ENCODE data around the gene KRABD2.
"Not testable (repeated sequence)": the region's sequence is repeated elsewhere in the genome, so short reads cannot be mapped to it uniquely, and the experiment has no call there.

Gene KRABD2

DNA sequence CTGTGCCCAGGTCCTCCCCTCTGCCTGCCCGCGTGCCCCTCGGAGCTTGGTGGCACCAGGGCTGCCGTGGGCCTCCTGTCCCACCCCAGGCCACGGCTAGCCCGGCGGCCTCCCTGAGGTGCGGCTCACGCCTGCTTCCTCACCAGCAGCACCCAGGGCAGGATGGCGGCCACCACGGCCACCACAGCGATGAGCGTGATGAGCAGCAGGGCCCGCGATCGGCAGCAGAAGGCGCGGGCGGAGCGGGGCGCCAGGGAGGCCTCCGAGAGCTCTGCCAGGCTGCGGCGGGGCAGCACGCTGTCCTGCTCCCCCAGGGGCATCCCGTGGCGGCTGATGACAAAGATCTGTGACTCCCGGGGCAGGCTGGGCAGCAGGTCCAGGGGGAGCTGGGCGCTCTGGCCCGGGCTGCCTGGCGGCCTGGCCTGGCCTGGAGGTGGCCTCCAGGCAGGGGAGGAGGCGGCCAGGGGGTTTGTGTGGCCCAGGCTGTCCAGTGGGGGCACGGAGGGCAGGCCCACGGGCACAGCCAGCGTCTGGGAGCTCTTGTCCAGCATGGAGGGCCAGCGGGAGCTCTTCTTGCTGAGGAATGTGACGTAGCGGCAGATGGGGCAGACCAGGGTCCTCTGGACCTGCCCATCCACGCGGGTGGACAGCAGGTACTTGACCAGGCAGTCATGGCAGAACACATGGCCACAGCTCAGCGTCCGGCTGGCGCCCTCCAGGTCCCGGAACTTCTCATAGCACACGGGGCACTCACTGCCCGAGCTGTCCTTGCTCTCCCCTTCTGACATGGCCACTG is 16.4 kb upstream of the KRABD2 start:
- no peak for FAIRE-seq

DNA sequence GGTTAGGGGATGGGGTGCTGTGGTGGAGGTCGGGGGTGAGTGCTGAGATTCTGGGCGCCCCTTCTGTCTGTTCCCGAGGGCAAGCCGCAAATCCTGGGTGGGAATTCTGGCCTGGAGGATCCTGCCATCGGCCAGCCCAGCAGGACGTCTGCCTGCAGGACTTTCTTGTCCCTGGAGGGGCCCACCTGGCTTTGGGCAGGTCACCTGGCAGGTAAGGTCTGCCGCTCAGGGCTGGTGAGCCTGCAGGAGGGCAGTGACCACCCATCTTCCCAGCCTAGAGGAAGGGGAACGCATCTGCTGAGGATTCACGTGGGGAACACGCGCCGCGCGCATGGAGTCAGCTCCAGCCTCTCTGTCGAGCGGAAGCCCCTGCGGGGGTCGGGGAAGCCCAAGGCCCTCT is 15.8 kb upstream of the KRABD2 start:
- no peak for FAIRE-seq

DNA sequence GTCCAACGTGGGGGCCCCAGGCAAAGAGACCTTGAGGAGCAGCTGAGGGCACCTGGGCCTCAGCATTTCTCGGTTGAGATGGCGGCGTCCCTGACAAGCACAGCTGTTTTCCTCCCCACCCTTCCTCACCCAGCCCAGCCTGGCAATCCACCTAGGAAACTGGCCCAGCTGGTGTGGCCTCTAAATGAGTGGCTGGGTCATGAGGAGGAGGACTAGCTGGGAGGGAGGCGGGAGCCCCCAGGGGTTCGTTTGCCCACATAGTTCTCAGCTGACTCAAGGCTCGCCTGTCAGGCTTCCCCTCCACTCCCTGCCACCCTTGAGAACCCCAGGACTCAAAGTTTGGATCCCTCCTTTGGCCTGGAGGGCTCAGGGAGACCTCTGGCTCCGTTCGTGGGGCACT is 15.2 kb upstream of the KRABD2 start:
- no peak for FAIRE-seq

DNA sequence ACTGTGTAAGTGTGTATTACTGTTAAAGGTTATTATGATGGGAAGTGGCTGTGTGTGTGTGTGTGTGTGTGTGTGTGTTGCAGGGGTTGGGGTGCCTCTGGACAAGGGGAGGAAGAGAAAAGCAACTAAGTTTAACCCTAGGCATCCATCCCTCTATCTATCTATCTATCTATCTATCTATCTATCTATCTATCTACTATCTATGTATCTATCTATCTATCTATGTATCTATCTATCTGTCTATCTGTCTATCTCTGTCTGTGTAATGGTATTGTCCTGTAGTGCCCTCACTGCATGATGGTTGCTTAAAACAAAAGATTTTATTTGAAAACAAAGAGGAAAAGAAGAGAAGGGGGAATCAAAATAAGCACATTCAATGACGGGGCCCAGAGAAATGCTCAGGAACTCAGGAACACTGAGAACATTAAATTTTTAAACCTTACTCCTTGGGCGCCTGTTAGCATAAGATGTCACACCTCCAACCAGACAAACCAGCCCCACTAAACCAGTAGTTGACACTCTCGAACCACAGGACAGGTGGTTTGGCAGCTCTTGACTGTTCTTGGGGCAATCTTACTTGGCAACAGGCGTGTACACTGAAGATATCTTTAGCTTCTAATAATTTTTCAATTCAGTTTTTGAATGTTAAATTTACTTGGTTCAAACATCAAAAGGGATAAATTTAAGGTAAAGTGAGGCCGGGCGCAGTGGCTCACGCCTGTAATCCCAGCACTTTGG is 11.6 kb upstream of the KRABD2 start:
- FAIRE-seq = no peak

DNA sequence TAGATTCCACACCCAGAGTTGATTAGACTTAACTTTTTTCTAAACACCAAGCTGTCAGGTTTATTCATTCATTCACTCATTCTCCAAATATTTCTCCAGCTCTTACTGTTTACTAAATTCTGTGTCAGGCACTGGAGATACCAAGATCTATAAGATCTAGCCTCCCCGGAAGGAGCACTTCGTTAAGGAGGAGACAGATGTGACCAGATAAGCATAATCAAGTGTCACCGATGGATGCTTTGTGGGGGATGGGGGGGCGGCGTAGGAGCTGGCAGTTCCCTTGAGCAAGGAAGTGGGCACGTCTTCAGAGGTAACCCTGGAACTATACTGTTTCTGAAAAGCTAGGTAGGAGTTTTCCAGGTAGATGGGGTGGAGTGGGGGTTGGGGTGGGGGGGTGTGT is 10.3 kb upstream of the KRABD2 start:
- FAIRE-seq = no peak

DNA sequence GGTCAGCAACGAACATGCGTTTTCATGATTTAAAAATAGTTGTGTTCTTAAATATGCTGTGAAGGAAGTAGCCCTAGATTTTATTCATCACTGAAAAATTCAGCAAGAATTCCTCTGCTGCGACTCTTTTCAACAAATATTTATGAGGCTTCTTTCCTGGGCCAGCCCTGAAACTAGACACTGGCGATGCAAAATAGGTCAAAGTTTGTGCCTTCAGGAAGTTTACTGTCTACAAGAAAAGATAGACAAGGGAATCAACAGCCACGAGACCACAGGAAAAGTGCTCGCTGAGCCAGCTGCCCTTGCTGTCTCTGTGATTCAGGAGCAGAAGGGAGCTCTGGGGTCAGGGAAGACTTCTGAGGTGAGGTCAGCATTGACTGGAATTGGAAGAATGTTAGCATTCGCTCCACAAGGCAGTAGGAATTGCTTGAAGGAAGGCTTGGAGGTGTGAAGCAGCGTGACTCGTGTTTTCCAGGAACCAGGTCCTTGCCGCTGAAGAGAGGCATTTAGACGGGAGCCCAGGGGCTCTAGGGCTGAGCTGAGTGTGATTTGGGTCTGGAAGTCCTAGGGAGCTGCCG is 8.4 kb upstream of the KRABD2 start:
- FAIRE-seq = no peak

DNA sequence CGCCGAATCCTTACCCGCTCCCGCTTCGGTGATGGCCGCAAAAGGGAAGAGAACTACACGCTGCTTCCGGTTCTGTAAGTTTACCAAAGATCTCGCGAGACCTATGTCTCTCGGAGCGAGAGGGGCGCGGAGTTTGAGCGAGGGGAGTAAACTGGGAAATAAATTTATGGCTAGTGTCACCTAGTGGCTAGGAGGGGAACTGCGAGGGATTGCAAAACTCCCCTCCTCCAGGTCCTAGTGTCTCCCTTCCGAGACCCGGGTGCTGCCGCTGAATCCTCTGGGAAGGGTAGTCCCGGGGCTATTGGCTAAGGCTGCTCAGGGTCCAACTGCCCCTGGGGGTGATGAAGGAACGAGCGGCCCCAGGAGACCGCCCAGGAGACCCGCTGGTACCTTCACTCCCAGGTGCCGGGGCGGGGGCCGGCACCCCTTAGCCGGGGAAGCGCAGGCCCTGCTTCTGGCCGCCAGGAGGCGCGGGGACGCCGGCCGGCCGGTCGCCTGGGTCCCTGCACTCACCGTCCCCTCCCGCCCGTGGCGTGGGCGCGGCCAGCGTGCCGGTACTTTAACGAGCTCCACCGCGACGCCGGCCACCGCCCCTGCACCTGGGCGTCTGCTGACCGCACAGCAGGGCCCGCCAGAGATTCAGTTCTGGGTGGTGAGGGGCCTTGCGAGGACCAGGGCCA is 6.8 kb upstream of the KRABD2 start, which contains the start of gene RPL26:
RPL26 (minus strand) TSS at position 51 of the 680 bp plus-strand sequence. CDS start 883 bp downstream, outside the sequence.
- FAIRE-seq = no peak

DNA sequence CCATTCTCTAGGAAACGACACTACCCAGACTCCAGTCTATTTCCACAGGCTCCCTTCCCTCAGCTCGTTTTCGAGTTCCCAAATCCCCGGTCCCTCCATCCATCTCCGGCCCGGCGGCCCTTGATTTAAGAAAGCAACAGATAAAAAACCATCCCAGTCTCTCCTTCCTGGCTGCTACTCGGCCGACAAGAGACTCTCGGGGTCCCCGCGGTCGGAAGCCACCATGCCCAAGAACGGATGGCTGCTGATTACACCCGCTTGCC is 6.3 kb upstream of the KRABD2 start:
- no peak for FAIRE-seq

DNA sequence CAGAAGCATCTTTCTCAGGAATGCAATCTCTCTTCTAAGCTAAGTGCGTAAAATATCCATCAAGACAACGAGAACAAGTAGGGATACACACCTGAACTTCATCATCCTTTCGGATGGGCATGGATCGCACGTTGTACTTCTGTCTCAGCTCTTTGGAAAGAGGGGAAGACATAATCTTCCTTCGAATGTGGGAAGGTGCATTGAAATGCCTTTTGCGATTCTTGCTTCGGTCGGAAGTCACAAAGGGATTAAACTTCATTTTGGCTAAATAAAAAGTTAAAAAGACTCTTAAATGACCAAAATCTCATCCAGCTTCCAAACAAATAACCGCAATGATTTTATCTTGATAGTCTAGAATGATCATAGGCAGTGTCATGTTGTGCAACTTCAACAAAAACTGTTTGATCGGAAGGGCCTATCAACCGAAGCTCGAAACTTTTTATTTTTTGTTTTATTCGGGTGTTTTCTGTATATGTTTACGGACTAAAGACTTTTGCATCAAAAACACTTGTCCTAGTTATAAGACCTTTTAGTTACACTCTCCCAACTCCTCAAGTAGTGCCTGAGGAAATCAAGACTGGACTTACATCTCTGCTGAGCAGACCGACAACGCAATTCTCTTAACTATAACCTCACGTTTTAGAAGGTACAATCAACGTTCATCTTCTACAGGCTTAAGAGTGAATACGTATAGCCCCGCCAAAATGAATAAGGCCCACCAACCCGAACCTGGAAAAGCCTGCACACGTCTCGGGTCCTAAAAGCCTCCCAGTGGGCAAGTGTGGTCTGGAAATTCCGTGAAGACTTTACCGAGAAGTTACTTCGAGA is 5.8 kb upstream of the KRABD2 start:
- FAIRE-seq = no peak

DNA sequence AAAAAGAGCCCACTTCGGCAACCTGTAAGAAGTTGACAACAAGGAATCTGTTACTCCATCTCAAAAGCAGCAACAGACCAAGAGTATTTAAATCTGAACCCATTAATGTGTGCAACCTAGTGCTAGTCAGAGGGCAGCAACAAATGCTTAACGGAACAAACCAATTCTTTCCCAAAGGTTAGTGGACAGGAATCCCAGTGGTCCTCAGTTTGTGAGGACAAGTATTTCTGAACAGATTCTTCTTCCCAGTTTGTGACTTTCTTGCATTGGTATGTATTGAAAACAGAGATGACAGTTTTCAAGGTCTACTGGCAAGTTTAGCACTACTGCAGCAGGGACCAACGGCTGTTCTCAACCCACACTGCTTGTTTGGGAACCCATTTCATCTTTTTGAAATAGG is 3.5 kb upstream of the KRABD2 start:
- FAIRE-seq = no peak

DNA sequence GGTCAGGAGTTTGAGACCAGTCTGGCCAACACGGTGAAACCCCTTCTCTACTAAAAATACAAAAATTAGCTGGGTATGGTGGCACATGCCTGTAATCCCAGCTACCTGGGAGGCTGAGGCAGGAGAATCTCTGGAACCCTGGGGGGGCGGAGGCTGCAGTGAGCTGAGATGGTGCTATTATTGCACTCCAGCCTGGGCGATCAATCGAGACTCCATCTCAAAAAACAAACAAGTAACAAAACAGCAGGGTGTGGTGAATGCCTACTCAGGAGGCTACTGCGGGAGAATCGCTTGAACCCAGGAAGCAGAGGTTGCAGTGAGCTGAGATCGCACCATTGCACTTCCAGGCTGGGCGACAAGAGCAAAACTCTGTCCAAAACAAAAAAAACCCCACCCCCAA is 1.6 kb upstream of the KRABD2 start:
- not testable (repeated sequence) for FAIRE-seq

DNA sequence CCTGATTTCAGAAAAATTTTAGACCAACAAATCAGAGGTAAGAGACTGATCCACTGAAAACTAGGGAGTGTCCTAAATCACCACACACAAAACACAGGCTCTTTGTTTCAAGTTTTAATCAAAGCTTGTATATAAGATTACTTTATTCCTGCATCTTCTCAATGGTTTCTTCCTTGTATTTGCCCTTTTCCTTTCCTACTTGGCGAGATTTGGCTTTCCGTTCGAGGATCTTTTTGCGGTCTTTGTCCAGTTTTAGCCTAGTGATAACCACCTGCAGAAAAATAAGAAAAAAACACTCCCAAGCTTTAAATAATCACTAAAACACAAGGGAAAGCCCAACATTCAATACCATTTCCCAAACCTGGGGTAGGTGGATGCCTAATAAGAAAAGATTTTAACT is 918 bp upstream of the KRABD2 start:
- FAIRE-seq = no peak

DNA sequence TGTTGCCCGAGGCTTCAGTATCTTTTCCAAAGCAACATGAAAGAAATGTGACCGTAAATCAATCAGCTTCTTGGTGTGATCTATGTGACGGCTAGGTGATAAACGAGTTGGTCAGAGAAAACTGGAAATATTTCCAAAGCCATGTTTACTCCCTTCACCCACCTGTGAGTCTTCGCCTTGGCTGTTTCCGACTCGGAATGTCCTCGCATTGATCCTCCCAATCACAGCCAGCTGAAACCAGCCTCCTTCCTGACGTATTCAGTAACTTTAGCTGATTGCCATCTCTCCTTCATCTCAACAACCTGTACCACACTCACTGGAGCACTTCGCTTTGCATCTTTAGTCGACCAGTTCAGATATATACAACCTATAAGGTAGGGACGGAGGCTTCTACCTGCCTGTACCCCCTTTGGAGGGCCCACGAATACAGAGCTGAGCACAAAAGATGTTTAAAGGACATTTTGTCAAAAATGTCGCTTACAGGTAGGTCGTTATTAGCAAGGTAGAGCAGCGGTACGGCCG is 705 bp downstream of the KRABD2 start:
- no peak for FAIRE-seq

DNA sequence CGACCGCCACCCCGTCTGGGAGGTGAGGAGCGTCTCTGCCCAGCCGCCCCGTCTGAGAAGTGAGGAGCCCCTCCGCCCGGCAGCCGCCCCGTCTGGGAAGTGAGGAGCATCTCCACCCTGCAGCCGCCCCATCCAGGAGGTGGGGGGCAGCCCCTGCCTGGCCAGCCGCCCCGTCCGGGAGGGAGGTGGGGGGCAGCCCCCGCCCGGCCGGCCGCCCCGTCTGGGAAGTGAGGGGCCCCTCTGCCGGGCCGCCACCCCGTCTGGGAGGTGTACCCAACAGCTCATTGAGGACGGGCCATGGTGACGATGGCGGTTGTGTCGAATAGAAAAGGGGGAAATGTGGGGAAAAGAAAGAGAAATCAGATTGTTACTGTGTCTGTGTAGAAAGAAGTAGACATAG is 2.6 kb downstream of the KRABD2 start:
- not testable (repeated sequence) for FAIRE-seq

DNA sequence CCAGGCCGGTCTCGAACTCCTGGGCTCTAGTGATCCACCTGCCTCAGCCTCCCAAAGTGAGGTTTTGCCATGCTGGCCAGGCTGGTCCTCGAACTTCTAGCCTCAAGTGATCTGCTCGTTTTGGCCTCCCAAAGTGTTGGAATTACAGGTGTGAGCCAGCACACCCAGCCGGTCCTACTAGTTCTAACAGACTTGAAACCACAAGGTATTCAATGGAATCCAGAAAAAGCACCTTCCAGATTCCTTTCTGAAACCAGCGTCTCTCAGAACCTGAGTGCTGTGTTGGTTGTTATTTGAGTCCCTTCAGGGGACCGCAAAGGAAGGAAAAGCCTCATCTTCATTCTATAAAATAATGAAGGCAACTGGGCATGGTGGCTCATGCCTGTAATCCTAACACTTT is 4.1 kb downstream of the KRABD2 start:
- no peak for FAIRE-seq

DNA sequence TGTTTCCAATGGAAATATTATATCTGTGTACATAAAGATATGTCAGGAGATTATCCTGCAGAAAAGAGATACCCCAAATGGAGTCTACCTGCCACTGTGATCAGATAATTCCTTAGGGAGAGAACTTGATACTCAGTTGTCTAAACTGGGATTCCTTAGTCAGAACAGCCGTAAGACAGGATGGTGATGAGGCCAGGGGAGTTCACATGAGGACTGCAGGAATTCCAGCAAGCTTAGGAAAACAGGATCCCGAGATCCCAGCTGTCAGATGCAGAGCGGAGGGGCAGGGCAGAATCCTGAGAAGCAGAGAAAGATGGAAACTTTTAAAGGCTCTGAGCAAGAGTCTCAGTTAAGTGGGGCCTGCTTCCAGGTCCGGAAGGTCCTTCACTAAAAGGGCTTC is 4.7 kb downstream of the KRABD2 start:
- no peak for FAIRE-seq

DNA sequence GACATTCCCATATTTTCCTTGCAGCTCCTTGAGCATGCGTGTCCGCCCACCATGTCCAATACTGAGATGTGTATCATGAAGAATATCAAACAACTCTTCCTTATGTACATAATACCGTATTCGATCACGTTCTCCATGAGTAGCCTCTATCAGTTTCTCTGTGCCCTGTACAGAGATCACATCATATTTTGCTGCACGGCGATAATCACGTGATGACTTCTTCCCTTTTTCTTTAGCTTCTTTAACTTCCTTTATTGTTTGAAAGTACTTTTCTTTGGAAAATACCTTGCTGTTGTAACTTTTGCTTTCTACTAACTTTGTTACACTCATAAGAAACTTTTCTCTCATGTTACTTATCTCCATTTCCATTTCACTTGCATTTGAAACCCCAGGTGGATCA is 6.6 kb downstream of the KRABD2 start:
- no peak for FAIRE-seq

DNA sequence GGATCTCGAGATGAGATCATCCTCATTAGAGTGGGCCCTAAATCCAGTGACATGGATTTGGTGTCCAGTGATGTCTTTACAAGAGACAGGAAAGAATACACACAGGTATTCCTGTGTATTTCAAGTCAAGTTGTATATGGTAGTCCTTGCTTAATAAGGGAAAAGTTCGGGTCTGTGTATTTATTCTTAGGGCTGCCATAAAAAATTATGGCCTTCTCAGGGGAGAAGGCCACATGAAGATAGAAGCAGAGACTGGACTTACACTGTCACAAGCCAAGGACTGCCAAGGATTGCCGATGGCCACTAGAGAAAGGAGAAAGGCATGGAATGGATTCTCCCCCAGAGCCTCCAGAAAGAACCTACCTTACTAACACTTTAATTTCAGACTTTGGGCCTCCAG is 8.3 kb downstream of the KRABD2 start:
- no peak for FAIRE-seq

DNA sequence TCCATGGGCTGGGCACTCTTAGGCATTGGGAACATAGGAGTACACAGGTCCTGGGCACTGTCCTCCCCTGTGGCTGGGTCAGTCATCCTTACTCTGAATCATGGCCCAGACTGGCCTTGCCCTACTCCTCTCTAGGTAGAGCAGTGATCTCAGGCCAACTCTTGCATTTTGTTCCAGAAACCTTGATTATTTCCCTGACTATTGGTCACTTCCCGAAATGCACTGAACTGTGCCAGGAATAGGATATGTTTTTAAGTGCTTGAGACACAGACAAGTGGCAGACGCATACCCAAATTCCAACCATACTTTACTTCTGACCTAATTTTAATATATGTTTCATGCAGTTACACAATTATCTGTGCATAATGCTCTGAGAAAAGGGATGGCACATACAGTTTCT is 10.3 kb downstream of the KRABD2 start:
- FAIRE-seq = no peak

DNA sequence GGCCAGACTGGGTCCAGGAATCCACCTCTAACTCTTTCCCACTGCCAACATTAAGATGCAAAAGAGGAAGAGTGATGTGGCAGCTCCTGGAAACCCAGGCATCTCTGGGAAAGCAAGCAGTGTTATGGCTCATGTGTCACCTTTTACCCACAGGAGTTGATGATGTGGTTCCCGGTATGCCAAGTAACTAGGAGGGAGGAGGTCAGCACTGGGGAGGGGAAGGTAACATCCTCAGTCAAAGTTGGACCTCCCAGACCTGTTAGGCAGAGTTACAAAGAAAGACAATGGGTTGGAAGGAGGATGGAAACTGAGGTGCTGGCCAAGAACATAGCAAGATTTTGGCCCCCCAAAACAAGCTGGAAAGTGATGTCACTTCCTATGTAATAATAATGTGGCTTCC is 11.4 kb downstream of the KRABD2 start:
- no peak for FAIRE-seq

DNA sequence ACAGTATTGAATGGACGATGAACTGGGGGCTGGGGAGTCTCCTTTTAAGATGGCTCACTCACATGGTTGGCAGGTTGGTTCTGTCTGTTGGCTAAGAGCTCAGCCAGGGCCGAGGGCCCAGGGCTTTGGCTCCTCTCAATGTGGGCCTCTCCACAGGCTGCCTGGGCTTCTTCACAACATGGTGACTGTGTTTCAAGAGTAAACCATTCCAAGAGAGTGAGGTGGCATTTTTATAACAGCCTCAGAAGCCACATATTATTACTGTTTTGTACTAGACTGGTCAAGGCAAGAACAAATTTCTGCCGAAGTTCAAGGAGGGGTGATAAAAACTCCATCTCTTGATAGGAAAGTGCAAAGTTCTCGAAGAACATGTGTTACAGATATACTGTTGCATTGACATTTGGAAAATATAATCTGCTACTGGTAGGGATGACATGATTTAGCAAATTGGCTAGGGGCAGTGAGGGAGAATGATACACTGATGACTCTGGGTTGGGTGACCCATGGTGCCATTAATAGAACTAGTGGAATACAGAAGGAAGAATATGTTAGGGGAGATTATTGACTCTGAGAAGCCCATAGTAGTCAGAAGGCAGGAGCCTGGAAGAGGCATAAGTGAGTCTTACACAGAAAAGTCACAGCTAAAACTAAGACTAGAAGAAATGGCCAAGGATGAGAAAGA is 13.7 kb downstream of the KRABD2 start:
- no peak for FAIRE-seq

DNA sequence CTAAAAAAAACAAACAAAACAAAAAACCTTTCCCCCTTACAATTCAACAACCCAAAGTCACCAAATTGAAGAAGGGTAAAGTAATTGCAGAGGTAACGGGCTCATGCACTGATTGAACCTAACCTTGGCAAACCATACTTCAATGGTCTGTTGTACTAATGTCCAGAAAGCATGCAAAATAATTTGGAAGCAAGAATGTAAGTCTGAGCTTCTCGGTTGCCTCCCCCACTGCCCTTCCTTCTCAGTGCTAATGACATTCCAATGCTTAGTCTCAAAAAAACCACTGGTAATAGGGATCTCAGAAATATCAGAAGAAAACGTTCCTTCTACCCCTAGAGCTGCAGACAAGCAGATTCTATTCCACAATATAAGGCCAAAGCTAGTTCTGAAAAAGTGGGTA is 15.8 kb downstream of the KRABD2 start:
- FAIRE-seq = no peak
